NOMO-1 (cell line): ENCODE data around the gene GREM1.

ENCODE experiments used
- DNase-seq, 2 experiments: peaks; one replicate each; lab custom pipeline; 2025; ENCODE audit not compliant: unreplicated experiment in 2 of 2; lab: John Stamatoyannopoulos, UW

Gene GREM1

DNA sequence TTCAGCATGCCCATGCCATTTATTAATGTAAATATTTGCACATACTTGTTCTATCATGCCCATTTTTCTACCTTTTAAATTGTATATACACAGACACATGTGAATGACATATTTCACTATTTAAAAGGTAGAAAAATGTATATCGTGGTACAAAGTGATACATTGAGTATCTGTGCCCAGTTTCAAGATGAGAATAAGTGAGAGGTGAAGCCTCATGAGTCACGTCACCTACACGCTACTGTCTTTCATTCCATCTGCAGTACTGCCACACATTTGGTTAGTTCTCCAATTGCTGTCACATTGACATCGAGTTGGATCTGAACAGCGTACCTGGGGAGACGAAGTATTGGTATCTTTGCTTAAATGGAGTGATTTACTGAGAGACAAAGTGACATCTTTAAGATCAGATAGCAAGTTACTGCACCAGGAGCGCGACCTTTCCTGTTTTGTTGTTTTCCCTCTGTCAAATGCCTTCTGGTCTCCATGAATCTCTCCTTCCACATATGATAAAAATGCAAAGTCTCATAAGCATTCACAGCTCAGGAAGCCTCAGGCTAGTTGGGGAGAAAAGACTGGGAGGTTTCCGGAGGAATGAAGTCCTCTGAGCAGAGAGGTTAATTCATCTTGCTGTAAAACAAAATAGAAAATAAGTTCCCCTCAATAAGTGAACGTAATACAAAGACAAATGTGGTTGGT is 12.0 kb downstream of the GREM1 start:
- DNase-seq = no peak

DNA sequence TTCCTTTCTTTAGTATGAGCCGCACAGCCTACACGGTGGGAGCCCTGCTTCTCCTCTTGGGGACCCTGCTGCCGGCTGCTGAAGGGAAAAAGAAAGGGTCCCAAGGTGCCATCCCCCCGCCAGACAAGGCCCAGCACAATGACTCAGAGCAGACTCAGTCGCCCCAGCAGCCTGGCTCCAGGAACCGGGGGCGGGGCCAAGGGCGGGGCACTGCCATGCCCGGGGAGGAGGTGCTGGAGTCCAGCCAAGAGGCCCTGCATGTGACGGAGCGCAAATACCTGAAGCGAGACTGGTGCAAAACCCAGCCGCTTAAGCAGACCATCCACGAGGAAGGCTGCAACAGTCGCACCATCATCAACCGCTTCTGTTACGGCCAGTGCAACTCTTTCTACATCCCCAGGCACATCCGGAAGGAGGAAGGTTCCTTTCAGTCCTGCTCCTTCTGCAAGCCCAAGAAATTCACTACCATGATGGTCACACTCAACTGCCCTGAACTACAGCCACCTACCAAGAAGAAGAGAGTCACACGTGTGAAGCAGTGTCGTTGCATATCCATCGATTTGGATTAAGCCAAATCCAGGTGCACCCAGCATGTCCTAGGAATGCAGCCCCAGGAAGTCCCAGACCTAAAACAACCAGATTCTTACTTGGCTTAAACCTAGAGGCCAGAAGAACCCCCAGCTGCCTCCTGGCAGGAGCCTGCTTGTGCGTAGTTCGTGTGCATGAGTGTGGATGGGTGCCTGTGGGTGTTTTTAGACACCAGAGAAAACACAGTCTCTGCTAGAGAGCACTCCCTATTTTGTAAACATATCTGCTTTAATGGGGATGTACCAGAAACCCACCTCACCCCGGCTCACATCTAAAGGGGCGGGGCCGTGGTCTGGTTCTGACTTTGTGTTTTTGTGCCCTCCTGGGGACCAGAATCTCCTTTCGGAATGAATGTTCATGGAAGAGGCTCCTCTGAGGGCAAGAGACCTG is 13.2 kb downstream of the GREM1 start:
- DNase-seq = no peak

DNA sequence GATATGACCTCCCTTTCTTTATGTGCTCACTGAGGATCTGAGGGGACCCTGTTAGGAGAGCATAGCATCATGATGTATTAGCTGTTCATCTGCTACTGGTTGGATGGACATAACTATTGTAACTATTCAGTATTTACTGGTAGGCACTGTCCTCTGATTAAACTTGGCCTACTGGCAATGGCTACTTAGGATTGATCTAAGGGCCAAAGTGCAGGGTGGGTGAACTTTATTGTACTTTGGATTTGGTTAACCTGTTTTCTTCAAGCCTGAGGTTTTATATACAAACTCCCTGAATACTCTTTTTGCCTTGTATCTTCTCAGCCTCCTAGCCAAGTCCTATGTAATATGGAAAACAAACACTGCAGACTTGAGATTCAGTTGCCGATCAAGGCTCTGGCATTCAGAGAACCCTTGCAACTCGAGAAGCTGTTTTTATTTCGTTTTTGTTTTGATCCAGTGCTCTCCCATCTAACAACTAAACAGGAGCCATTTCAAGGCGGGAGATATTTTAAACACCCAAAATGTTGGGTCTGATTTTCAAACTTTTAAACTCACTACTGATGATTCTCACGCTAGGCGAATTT is 14.9 kb downstream of the GREM1 start:
- DNase-seq = no peak

DNA sequence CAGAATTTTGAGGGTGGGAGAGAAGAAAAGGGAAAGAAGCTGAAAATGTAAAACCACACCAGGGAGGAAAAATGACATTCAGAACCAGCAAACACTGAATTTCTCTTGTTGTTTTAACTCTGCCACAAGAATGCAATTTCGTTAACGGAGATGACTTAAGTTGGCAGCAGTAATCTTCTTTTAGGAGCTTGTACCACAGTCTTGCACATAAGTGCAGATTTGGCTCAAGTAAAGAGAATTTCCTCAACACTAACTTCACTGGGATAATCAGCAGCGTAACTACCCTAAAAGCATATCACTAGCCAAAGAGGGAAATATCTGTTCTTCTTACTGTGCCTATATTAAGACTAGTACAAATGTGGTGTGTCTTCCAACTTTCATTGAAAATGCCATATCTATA is 15.5 kb downstream of the GREM1 start:
- no peak for DNase-seq

DNA sequence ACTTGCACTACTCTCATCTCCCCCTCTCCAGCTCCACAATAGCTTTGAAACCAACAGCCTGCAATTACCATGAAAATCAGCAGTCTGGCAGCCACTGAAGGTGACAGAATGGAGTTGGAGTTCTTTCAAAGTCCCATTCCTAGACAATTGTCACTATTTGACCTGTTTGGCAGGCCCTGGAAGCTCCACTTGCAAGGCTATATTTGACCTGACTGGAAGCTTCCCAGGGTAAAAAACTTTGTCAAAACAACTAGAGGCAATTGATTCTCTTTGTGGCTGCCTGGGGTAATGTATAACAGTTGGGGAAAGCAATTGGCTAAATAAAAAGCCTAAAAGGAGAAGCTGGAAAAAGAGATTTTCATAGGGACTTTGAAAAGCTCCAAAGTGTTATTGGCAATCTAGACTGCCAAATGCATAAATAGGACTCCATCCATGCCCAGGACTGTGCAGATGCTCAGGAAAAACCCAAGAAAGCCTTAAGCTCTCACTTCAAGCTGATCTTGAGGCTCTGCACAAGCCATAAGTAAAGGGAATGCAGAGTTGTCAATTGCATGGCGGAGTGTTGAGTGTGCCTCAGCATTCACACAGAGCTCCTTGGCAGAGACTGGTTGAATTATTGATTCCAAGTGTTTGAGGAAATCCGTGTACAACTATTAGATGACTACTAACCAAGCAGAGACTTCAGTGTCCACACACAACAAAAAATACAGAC is 18.3 kb downstream of the GREM1 start:
- DNase-seq = no peak

DNA sequence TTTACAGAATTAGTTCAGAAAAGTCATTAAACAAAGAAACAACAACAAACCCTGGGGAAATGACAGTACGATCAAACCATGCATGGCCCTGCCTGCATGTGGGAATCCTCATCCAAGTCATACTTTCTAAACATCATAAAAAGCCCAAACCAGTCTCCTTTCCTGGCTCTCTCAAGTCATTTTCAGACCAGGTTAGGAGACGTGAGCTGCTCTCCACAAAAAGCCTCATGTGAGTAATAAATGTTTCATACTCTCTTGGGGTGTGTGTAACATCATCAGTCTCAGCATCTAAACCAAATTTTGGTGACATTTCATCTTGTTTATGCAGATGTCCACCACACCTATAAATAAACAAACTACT is 18.9 kb downstream of the GREM1 start:
- DNase-seq = no peak

DNA sequence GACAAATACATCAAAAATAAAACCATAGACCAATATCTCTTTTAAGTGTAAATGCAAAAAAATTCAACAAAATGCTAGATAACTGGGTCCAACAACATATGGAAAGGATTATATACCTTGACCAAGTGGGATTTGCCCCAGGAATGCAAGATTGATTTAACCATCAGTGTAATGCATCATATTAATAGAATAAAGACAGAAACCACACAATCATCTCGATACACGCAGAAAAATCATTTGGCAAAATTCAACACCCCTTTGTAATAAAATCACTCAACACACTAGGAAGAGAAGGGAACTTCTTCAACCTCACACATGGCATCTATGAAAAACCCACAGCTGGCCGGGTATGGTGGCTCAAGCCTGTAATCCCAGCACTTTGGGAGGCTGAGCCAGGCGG is 19.5 kb downstream of the GREM1 start:
- DNase-seq = no peak

DNA sequence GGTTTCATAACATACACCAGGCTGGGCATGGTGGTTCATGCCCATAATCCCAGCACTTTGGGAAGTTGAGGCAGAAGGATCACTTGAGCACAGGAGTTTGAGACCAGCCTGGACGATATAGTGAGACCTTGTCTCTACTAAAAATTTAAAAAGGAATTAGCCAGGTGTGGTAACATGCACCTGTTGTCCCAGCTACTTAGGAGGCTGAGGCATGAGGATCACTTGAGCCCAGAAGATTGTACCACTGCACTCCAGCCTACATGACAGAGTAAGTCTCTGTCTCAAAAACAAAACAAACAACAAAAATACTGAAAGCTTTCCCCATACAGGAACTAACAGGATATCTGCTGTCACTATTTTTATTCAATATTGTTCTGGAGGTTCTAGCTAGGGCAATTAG is 20.9 kb downstream of the GREM1 start:
- DNase-seq = no peak

DNA sequence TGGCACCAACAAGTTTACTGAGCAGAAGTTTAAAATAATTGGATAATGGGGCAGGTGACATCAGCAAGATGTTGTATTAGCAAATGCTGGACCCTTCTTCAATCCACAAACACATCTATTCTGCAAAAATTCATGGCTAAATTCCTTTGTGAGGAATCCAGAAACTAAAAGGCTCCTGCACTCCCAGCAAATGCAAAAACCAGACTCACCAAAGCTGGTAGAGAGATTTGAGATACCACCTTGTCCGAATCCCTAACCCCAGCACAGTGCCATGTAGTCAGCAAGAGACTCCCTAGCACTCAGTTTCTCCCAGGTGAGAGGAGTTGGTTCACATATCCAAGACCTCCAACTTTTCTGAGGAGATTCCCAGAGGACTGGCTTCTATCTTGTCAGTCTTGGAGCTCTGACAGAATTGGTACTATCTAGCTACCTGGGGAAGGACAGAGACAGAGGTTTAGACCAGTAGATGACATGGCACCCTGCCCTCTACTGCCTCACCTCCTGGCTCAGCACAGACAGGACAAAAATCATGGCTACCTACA is 21.8 kb downstream of the GREM1 start:
- DNase-seq = no peak

DNA sequence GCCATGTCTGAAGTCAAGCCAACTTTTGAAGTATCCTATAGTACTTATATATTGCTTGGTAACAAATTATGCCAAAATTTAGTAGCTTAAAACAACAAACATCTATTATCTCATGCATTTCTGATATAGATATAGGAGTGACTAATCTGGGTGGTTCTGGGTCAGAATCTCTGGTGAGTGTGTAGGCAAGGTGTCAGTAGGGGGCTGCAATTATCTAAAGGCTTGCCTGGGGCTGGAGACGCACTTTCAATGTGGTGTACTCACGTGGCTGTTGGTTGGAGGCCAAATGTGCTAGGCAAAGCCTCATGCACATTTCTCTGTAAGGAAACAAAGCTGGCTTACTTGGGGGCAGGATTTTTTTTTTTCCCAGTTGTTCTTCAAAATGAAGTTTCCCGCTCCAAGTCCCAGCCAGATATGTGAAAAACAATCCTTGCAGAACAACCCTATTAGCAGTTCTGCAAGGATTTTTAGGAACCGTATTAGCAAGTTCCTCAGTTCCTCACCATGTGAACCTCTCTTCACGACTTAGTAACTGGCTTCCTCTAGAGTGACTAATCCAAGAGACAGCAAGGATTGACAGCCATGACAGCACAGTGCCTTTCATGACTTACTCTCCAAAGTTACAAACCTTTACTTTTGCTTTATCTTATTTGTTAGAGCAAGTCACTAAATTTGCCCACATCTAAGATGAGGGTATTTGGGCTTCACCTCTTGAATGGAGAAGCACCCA is 25.8 kb downstream of the GREM1 start:
- no peak for DNase-seq

DNA sequence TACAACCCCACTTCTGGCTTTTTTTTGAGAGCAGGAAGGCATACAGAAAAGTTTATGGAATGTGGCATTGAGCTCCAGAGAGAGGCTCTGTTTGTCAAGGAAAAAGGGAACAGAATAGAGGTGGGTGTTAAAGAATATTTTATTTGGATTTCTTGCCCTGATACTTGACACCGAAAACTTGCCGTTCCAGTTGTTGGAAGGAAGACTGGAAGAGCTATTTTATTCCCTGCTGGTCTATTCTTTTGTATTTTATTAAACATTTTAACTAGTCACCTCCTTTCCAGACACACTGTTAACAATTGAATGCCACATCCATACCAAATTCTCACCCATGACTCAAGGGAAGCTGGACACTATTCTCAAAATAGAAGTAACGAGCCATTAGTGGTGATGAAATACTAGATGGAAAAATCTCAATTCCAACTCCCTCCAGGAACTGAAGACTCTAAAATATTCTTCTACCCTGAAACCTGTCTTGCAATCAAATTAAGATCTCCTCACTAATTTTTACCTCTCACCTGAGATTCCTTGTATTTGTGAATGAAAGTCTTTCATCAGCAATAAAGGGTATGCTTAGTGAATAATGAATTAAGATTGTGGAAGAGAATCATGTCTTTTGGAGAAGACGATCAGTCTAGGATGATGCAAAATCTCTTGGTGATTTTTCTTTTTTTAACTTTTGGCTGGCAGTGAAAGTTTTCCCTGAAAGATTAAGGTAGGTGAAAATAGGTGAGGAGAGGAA is 28.5 kb downstream of the GREM1 start:
- no peak for DNase-seq

DNA sequence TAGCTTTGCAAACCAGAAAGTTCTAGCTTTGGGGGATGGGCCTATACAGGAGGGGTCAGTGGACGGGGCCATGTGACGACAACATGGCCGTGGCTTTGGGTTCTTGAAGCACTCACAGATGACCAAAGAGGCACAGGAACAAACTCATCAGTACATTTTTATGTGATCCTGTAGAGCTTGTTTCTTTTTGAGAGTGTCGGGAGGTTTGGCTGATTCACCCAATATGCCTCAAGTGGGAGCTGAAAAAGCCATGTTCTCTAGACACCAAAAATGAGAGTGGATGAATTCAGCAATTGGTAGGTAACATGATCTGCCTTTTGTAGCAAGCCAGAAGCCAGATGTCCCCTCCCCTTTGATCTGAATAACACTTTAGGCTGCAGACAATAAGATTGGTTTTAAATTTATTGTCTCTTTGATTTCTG is 30.1 kb downstream of the GREM1 start:
- DNase-seq = no peak

DNA sequence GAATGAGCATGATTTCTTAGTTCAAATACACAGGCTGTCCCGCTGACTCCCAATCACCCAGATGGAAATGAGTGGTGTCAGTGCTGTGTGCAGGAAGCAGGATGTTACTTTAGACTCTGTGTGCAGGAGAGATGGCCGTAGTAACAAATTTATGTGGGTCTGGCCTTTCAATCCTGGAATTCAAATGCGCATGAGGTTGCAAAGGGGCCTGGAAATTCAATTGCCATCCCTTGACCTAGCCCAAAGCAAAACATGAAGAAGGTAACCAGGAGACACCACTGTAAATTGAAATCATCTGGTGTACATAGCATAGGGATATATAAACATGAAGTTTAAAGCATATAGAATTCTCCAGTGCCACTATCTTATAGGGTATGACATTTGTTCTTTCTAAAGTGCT is 33.2 kb downstream of the GREM1 start:
- DNase-seq = no peak

DNA sequence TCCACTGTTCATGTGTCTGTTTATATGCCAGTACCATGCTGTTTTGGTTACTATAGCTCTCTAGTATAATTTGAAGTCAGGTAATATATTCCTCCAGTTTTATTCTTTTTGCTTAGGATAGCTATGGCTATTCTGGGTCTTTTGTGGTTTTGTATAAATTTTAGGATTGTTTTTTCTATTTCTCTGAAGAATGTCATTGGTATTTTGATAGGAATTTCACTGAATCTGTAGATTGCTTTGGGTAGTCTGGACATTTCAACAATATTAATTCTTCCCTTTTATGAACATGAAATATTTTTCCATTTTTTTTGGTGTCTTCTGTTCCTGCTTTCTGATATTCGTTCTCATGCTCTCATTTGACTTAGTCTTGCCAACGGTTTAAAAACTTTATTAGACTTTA is 39.6 kb downstream of the GREM1 start:
- no peak for DNase-seq

DNA sequence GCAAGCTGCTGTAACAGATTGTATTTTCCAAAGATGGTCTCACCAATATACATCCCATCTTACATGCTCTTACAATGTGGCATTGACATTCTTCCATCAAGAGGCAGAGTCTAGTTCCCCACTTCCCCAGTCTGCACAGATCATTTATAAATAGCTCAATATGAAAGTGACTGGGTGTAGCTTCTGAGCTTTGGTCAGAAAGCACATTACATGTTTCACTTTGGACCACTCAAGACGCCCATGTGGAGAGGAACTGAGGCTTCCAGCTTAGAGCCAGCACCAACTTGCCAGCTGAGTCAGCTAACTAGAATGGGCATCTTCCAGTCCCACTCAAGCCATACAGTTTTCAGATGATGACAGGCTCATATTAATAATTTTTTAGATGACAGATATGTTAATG is 45.5 kb downstream of the GREM1 start:
- no peak for DNase-seq

DNA sequence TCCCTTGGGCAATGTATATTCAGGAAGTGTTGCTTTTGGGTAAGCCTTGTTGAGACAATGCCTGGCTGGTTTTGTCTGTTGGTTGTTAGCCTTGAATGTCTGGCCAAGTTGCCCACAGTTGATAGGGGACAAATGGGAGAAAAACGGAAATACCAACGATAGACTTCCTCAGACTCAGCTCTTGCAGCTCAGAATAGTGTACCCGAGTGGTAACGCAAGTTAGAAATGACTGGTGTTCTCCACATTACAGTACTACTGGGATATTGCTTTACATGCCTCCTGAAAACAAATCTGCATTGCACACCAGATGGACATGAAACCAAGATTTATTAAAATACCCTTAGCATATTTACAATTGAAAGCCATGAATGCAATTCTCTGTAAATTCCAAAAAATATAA is 47.4 kb downstream of the GREM1 start:
- DNase-seq = no peak

DNA sequence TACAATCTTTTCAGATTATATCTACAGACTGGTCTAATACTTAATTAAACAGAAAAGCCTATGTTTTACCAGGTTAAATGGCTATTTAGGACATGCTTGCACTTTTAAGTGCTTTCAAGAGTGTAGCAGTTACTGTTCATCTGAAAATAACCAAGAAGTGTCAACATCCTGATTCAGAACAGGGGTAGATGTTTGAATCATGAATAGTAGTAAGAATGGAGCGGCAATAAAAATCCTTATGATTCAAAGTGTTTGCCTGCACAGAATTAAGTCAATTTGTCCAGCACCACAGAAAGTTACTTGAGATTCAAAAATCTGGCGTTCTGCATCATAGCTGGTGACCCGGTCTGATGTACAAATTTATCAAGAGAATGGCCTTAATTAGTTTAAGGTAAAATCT is 48.3 kb downstream of the GREM1 start:
- DNase-seq = no peak

DNA sequence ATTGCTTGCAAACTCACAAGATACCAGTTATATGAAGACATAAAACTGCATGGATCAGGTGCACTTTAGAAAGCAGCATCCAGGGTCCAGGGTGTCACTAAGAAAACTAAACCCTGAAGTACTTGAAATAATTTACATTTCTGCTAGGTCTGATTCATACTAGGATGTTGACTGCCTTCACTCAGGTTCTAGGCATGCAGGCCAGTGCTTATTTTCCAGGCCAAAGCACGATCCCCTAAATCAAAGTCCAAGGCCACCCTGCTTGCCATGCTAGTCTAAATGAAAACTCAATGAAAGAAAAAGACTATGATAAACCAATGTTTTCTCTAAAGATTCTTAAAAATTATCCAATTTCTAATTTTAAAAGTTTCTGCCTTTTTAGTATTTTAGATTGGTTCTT is 49.4 kb downstream of the GREM1 start:
- DNase-seq = no peak

DNA sequence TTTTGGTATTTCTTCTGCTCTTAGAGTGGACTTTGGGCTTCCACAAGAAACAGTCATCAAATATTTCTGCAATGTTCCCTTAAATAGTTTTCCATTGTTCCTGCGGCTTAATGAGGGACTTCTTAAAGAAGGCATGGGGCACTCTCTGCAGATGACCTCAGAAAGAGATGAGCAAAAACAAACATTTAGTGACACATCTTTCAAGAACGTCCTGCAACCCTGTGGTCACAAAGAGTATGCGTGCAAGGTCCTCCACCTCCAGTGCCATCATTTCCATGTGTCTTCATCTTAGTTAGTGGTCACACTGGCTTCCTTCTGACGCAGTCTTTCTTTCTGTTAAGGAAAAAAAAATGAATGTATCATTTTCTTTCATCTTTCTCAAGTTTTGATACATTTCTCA is 56.2 kb downstream of the GREM1 start:
- no peak for DNase-seq

DNA sequence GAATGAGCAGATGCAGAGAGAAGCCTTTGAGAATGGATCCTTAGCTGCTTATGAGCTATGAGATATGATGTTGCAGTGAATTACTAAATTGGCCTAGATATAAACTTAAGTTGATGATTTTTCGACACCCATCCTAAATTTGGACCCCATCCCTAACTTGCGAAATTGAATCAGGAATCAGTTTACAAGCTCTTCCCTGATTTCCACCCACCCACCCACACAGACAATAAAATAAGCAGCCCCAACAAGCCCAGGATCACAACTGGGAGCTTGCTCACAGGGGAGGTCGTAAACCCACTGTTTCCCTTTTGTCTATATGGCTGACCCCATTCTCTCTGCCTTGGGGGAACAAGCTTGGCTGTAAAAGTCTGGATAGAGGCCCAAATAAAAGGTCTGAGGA is 57.3 kb downstream of the GREM1 start:
- no peak for DNase-seq
